ENCODE measurements around the gene CFAP90.
A peak's percentile ranks its signal among the peaks of the same experiment; 100 is the strongest.

The CFAP90 gene

GRCh38 chr5:7850395-7851239 is at the start of gene CFAP90:
Gene CFAP90 (minus strand): TSS chr5:7851133. CDS start chr5:7851021, 112 bp downstream.
- DNase-seq = peak; percentile 76

- DNase-seq = peak; percentile 35
Measured at GRCh38 chr5:7897014-7897600, 46.2 kb upstream of the CFAP90 start.

- no peak for DNase-seq
Measured at GRCh38 chr5:7894860-7895259, 43.9 kb upstream of the CFAP90 start.

- no peak for DNase-seq
Measured at GRCh38 chr5:7894439-7894838, 43.5 kb upstream of the CFAP90 start.

GRCh38 chr5:7888901-7889300 is 38.0 kb upstream of the CFAP90 start:
- DNase-seq = no peak

- DNase-seq = peak; percentile 71
Measured at GRCh38 chr5:7886849-7887475, 36.0 kb upstream of the CFAP90 start.

GRCh38 chr5:7884491-7885267 is 33.7 kb upstream of the CFAP90 start:
- no peak for DNase-seq

GRCh38 chr5:7882926-7883325 is 32.0 kb upstream of the CFAP90 start:
- DNase-seq = no peak

- no peak for DNase-seq
Measured at GRCh38 chr5:7881816-7882215, 30.9 kb upstream of the CFAP90 start.

- no peak for DNase-seq
Measured at GRCh38 chr5:7881091-7881490, 30.2 kb upstream of the CFAP90 start.

- DNase-seq = no peak
Measured at GRCh38 chr5:7878381-7878873, 27.5 kb upstream of the CFAP90 start.

- DNase-seq = no peak
Measured at GRCh38 chr5:7877851-7878250, 26.9 kb upstream of the CFAP90 start.

GRCh38 chr5:7876867-7877266 is 25.9 kb upstream of the CFAP90 start:
- no peak for DNase-seq

GRCh38 chr5:7875151-7875550 is 24.2 kb upstream of the CFAP90 start:
- no peak for DNase-seq

- DNase-seq = no peak
Measured at GRCh38 chr5:7874639-7875038, 23.7 kb upstream of the CFAP90 start.

- no peak for DNase-seq
Measured at GRCh38 chr5:7873216-7873615, 22.3 kb upstream of the CFAP90 start.

GRCh38 chr5:7872517-7873130 is 21.7 kb upstream of the CFAP90 start:
- DNase-seq = no peak

GRCh38 chr5:7871653-7872052 is 20.7 kb upstream of the CFAP90 start:
- DNase-seq = no peak

GRCh38 chr5:7869474-7870136 is 18.7 kb upstream of the CFAP90 start:
- no peak for DNase-seq

- DNase-seq = peak; percentile 96
Measured at GRCh38 chr5:7868773-7869473, 18.0 kb upstream of the CFAP90 start, which contains the start of the genes FASTKD3 and MTRR. Gene FASTKD3 (minus strand): TSS chr5:7869031. CDS start chr5:7868083, 948 bp downstream. Gene MTRR (plus strand): TSS chr5:7869148. CDS start chr5:7870795, 1,647 bp downstream.

GRCh38 chr5:7868427-7868772 is 17.5 kb upstream of the CFAP90 start:
- no peak for DNase-seq

Data from NCI-H2171 treated with DMSO at 0.1 percent for 48 hours (cell line).